NCI-H1694 (cell line): ENCODE results near the gene TMEM8B.

Source experiments
- DNase-seq: peaks from one replicate; lab custom pipeline; 2025; lab: John Stamatoyannopoulos, UW

Gene TMEM8B

GRCh38 chr9:35811381-35812024 lies 17.5 kb upstream of the TMEM8B start:
- DNase-seq, result no peak

GRCh38 chr9:35812025-35812602 lies 16.9 kb upstream of the TMEM8B start, which contains the start of gene SPAG8:
Gene SPAG8, minus strand, starts transcription at chr9:35812262. Its CDS starts 115 bp downstream, at chr9:35812147.
- DNase-seq, result peak; percentile 90

GRCh38 chr9:35813434-35814105 lies 15.5 kb upstream of the TMEM8B start:
- no peak for DNase-seq

- no peak for DNase-seq
Observed at GRCh38 chr9:35814106-35814840, 14.8 kb upstream of the TMEM8B start.

GRCh38 chr9:35814841-35815543 lies 14.0 kb upstream of the TMEM8B start, which contains the start of gene HINT2:
Gene HINT2, minus strand, starts transcription at chr9:35815042. Its CDS starts 63 bp downstream, at chr9:35814979.
- DNase-seq, result peak; percentile 100

- DNase-seq, result peak; percentile 15
Observed at GRCh38 chr9:35816708-35817107, 12.3 kb upstream of the TMEM8B start.

GRCh38 chr9:35818341-35818740 lies 10.7 kb upstream of the TMEM8B start:
- DNase-seq, result no peak

GRCh38 chr9:35820076-35820475 lies 9.0 kb upstream of the TMEM8B start:
- DNase-seq, result no peak

GRCh38 chr9:35822926-35823325 lies 6.1 kb upstream of the TMEM8B start:
- DNase-seq, result no peak

GRCh38 chr9:35826071-35826701 lies 2.8 kb upstream of the TMEM8B start:
- DNase-seq, result peak; percentile 80

GRCh38 chr9:35827486-35827885 lies 1.5 kb upstream of the TMEM8B start:
- no peak for DNase-seq

GRCh38 chr9:35828716-35829083 lies 328 bp upstream of the TMEM8B start, which contains the start of gene FAM221B:
Gene FAM221B, minus strand, starts transcription at chr9:35828732. Its CDS starts 2,571 bp downstream, at chr9:35826161.
- DNase-seq, result no peak

- DNase-seq, result no peak
Observed at GRCh38 chr9:35829764-35830096, 702 bp downstream of the TMEM8B start.

GRCh38 chr9:35831040-35831439 lies 2.0 kb downstream of the TMEM8B start:
- no peak for DNase-seq

GRCh38 chr9:35832814-35833213 lies 3.8 kb downstream of the TMEM8B start:
- no peak for DNase-seq

GRCh38 chr9:35834260-35835215 lies 5.5 kb downstream of the TMEM8B start:
- no peak for DNase-seq

- DNase-seq, result no peak
Observed at GRCh38 chr9:35835216-35835632, 6.2 kb downstream of the TMEM8B start.

- DNase-seq, result no peak
Observed at GRCh38 chr9:35835766-35836165, 6.7 kb downstream of the TMEM8B start.

GRCh38 chr9:35836595-35836994 lies 7.6 kb downstream of the TMEM8B start:
- no peak for DNase-seq

- DNase-seq, result no peak
Observed at GRCh38 chr9:35839926-35840325, 10.9 kb downstream of the TMEM8B start.
